CD4-positive, alpha-beta T cell (primary cell): ENCODE results near the gene SLC9A5. TPM values are rescaled to one million over a fixed set of nuclear protein-coding genes. Genes with fewer than 3 reads are reported as not detected.

Experiments
- ATAC-seq: fragments of 200-7000 bp; cut with Tn5 transposase; one replicate; pipeline ENCODE4 v1.10.0; 2022; ENCODE audit warnings: mild to moderate bottlenecking; ENCODE audit not compliant: poor library complexity
- CTCF ChIA-PET: fragments of 350-600 bp; sonication (Branson Sonifier 250); formaldehyde crosslinking; loops from one replicate; lab custom pipeline; 2021; ENCODE audit warnings: antibody characterized with exemption, inconsistent platforms; lab: Charles Lee
- POLR2A ChIA-PET: fragments of 350-600 bp; sonication (Branson Sonifier 250); formaldehyde crosslinking; loops from one replicate; lab custom pipeline; 2021; ENCODE audit warnings: antibody characterized with exemption, inconsistent platforms; lab: Charles Lee
- DNase-seq, 14 experiments: peaks; one replicate each; pipeline ENCODE4 v3.0.0-alpha.2; 2013 to 2020; ENCODE audit warnings: mixed read lengths in 2 of 14
- H3K27ac ChIP-seq, 2 donors: one replicate each; pipeline versions ENCODE4 v1.5.1 to v1.7.0; 2013; ENCODE audit warnings: low read length in 2 of 2, low read depth in 1 of 2, mild to moderate bottlenecking in 1 of 2
- H3K27me3 ChIP-seq, 2 experiments: 1 replicate in 1 of 2; 2 replicates in 1 of 2; pipeline versions ENCODE4 v1.6.1 to v1.7.0; 2013; ENCODE audit warnings: low read length in 2 of 2, control low read depth in 1 of 2, mild to moderate bottlenecking in 1 of 2, moderate library complexity in 1 of 2; ENCODE audit not compliant: insufficient read depth in 2 of 2, control insufficient read depth in 1 of 2
- H3K36me3 ChIP-seq: one replicate; pipeline ENCODE4 v1.6.1; 2013; ENCODE audit warnings: low read length, control low read depth; ENCODE audit not compliant: insufficient read depth
- H3K4me1 ChIP-seq: one replicate; pipeline ENCODE4 v1.6.1; 2013; ENCODE audit warnings: low read length, control low read depth; ENCODE audit not compliant: insufficient read depth
- H3K4me3 ChIP-seq: one replicate; pipeline ENCODE4 v1.5.1; 2013; ENCODE audit warnings: mild to moderate bottlenecking, low read length, moderate library complexity
- H3K9me3 ChIP-seq, 2 experiments: 1 replicate in 1 of 2; 2 replicates in 1 of 2; pipeline versions ENCODE4 v1.6.1 to v1.7.0; 2013; ENCODE audit warnings: low read length in 2 of 2, mild to moderate bottlenecking in 2 of 2, control low read depth in 1 of 2, moderate library complexity in 1 of 2; ENCODE audit not compliant: control insufficient read depth in 1 of 2, insufficient read depth in 1 of 2
- H3K27ac Mint-ChIP-seq: one replicate; pipeline ENCODE4 v1.8.0; 2020; ENCODE audit warnings: mixed read lengths
- H3K27me3 Mint-ChIP-seq: one replicate; pipeline ENCODE4 v1.8.0; 2021; ENCODE audit warnings: mixed read lengths
- H3K36me3 Mint-ChIP-seq: one replicate; pipeline ENCODE4 v1.8.0; 2021; ENCODE audit warnings: low read depth, mixed read lengths
- H3K4me1 Mint-ChIP-seq: one replicate; pipeline ENCODE4 v1.8.0; 2021; ENCODE audit warnings: low read depth, mixed read lengths
- H3K4me3 Mint-ChIP-seq: one replicate; pipeline ENCODE4 v1.8.0; 2020; ENCODE audit warnings: mild to moderate bottlenecking, mixed read lengths
- H3K9me3 Mint-ChIP-seq: one replicate; pipeline ENCODE4 v1.8.0; 2020; ENCODE audit warnings: mixed read lengths
- CTCF ChIP-seq: fragments of 200-600 bp; IDR thresholded peaks from one replicate; pipeline ENCODE4 v1.8.0; 2022; ENCODE audit warnings: antibody characterized with exemption, mild to moderate bottlenecking
- intact Hi-C, 2 experiments: fragments of 100-400 bp; cut with DNase I in 1 of 2; cut with micrococcal nuclease in 1 of 2; formaldehyde crosslinking; loops; one replicate each; pipeline versions ENCODE4 v1.15.1 to v1.9.0; 2023 to 2025; cut with DNase I, micrococcal nuclease
- total RNA-seq, 174 experiments: library from RNA in 2 of 174; stranded (reverse) in 2 of 174; gene quantifications; one replicate each; pipeline ENCODE4 v1.2.3 and lab custom pipeline; 2021 to 2026

The SLC9A5 gene
- total RNA-seq, 2 experiments from 2014 or later: 3.1 TPM

GRCh38 chr16:67269766-67270165, 21.0 kb downstream of the SLC9A5 start:
- no peak overlapping the region for H3K27ac ChIP-seq
- no peak overlapping the region for H3K4me3 ChIP-seq
- H3K27me3 ChIP-seq: no peaks in the 10 kb centered on the region
- H3K9me3 ChIP-seq: no peaks in the 10 kb centered on the region
- H3K4me1 ChIP-seq: no peaks in the 10 kb centered on the region
- H3K4me1 Mint-ChIP-seq: no peaks in the 10 kb centered on the region
- H3K36me3 Mint-ChIP-seq: no peaks in the 10 kb centered on the region
- POLR2A ChIA-PET: no interaction called here
- no peaks in the 10 kb centered on the region for H3K27me3 Mint-ChIP-seq
- CTCF ChIA-PET: no interaction called here
- intact Hi-C loops: loop anchor here in 1 of 2 experiments (10.0 kb wide), 2 partner anchors 125 to 195 kb away; partner anchors contain the start of gene TPPP3
- DNase-seq (no peak), ATAC-seq (no peak)
- no peaks in the 10 kb centered on the region for H3K36me3 ChIP-seq
- H3K4me3 Mint-ChIP-seq: no peak overlapping the region
- TF ChIP-seq CTCF: no peak
- no peak overlapping the region for H3K27ac Mint-ChIP-seq
- no peaks in the 10 kb centered on the region for H3K9me3 Mint-ChIP-seq

- Mint-ChIP-seq H3K9me3 (no peaks in the 10 kb centered on the region), H3K27me3 (no peaks in the 10 kb centered on the region), H3K36me3 (peaks cover 2% of the 10 kb centered on the region), H3K27ac (no peak overlapping the region), H3K4me3 (no peak overlapping the region), H3K4me1 (no peaks in the 10 kb centered on the region)
- intact Hi-C loops: no loop called here
- DNase-seq: no peak
- H3K4me1 ChIP-seq: no peaks in the 10 kb centered on the region
- H3K4me3 ChIP-seq: no peak overlapping the region
- ATAC-seq: no peak
- no peaks in the 10 kb centered on the region for H3K36me3 ChIP-seq
- no peak for TF ChIP-seq CTCF
- no peaks in the 10 kb centered on the region for H3K27me3 ChIP-seq
- H3K27ac ChIP-seq: no peak overlapping the region
- CTCF ChIA-PET: no interaction called here
- POLR2A ChIA-PET: no interaction called here
- H3K9me3 ChIP-seq: no peaks in the 10 kb centered on the region
Measured at GRCh38 chr16:67270931-67271338, 22.2 kb downstream of the SLC9A5 start.

- no peak overlapping the region for H3K27ac Mint-ChIP-seq
- H3K4me1 Mint-ChIP-seq: peaks cover 2% of the 10 kb centered on the region
- no peaks in the 10 kb centered on the region for H3K9me3 Mint-ChIP-seq
- H3K27me3 Mint-ChIP-seq: no peaks in the 10 kb centered on the region
- no peak overlapping the region for H3K4me3 ChIP-seq
- DNase-seq (no peak), ATAC-seq (no peak)
- no peaks in the 10 kb centered on the region for H3K4me1 ChIP-seq
- ChIA-PET POLR2A (no interaction called here), CTCF (no interaction called here)
- no peaks in the 10 kb centered on the region for H3K27me3 ChIP-seq
- intact Hi-C loops: no loop called here
- H3K27ac ChIP-seq: no peak overlapping the region
- no peak overlapping the region for H3K4me3 Mint-ChIP-seq
- H3K36me3 Mint-ChIP-seq: peaks cover 7% of the 10 kb centered on the region
- peaks cover 2% of the 10 kb centered on the region for H3K36me3 ChIP-seq
- H3K9me3 ChIP-seq: no peaks in the 10 kb centered on the region
- no peak for TF ChIP-seq CTCF
Measured at GRCh38 chr16:67271446-67271845, 22.7 kb downstream of the SLC9A5 start.
